ENCODE data around the gene NEMP2. TPM values are rescaled to one million over a fixed set of nuclear protein-coding genes. Genes with fewer than 3 reads are reported as not detected.

The NEMP2 gene
- total RNA-seq, 1 experiment from 2014 or later, result 8.3 TPM

- Histone ChIP-seq H2AFZ (no peak overlapping the region), H3K27me3 (ENCODE audit: insufficient read depth, low read depth) (no peaks in the 10 kb centered on the region), H3K9me2 (ENCODE audit: insufficient read depth) (no peaks in the 10 kb centered on the region), H3K27ac (no peak overlapping the region), H4K20me1 (ENCODE audit: insufficient read depth) (no peaks in the 10 kb centered on the region), H3F3A (ENCODE audit: insufficient read depth, low read depth) (no peaks in the 10 kb centered on the region), H3K9me3 (ENCODE audit: insufficient read depth, low read depth) (no peaks in the 10 kb centered on the region), H3K4me1 (replicated peaks; ENCODE audit: insufficient read depth) (no peaks in the 10 kb centered on the region), H3K4me2 (no peak overlapping the region), H3K36me3 (ENCODE audit: low read depth) (no peaks in the 10 kb centered on the region), H3K4me3 (no peak overlapping the region), H3K79me2 (ENCODE audit: low read depth) (no peaks in the 10 kb centered on the region)
- POLR2A ChIA-PET (ENCODE audit: unreplicated experiment), result no interaction called here
- DNase-seq, result no peak
- BruUV-seq (replicated peaks), result no TSS peak
- CTCF ChIA-PET, result no interaction called here
- TF ChIP-seq EZH2 (IDR thresholded peaks at IDR 0.05; ENCODE audit: low read depth), result no peak
- no peak for TF ChIP-seq CTCF (conservative IDR thresholded peaks at IDR 0.05)
- intact Hi-C loops (cut with micrococcal nuclease; ENCODE audit: unreplicated experiment), result no loop called here
Measured at GRCh38 chr2:190506666-190507065, 27.9 kb downstream of the NEMP2 start.

GRCh38 chr2:190505696-190506095, 28.8 kb downstream of the NEMP2 start:
- Histone ChIP-seq H3K4me2 (no peak overlapping the region), H4K20me1 (ENCODE audit: insufficient read depth) (no peaks in the 10 kb centered on the region), H3K4me1 (replicated peaks; ENCODE audit: insufficient read depth) (no peaks in the 10 kb centered on the region), H3K79me2 (ENCODE audit: low read depth) (no peaks in the 10 kb centered on the region), H3K4me3 (no peak overlapping the region), H3F3A (ENCODE audit: insufficient read depth, low read depth) (no peaks in the 10 kb centered on the region), H3K27me3 (ENCODE audit: insufficient read depth, low read depth) (no peaks in the 10 kb centered on the region), H3K9me2 (ENCODE audit: insufficient read depth) (no peaks in the 10 kb centered on the region), H3K27ac (no peak overlapping the region), H3K9me3 (ENCODE audit: insufficient read depth, low read depth) (no peaks in the 10 kb centered on the region), H2AFZ (no peak overlapping the region), H3K36me3 (ENCODE audit: low read depth) (no peaks in the 10 kb centered on the region)
- no peak for DNase-seq
- CTCF ChIA-PET, result no interaction called here
- no TSS peak for BruUV-seq (replicated peaks)
- TF ChIP-seq EZH2 (IDR thresholded peaks at IDR 0.05; ENCODE audit: low read depth), result no peak
- no peak for TF ChIP-seq CTCF (conservative IDR thresholded peaks at IDR 0.05)
- POLR2A ChIA-PET (ENCODE audit: unreplicated experiment), result no interaction called here
- intact Hi-C loops (cut with micrococcal nuclease; ENCODE audit: unreplicated experiment), result no loop called here

GRCh38 chr2:190504912-190505311, 29.6 kb downstream of the NEMP2 start:
- ChIA-PET POLR2A (ENCODE audit: unreplicated experiment) (no interaction called here), CTCF (no interaction called here)
- intact Hi-C loops (cut with micrococcal nuclease; ENCODE audit: unreplicated experiment), result no loop called here
- Histone ChIP-seq H3K4me3 (no peak overlapping the region), H2AFZ (no peak overlapping the region), H3K9me2 (ENCODE audit: insufficient read depth) (no peaks in the 10 kb centered on the region), H3K79me2 (ENCODE audit: low read depth) (no peaks in the 10 kb centered on the region), H3K27me3 (ENCODE audit: insufficient read depth, low read depth) (no peaks in the 10 kb centered on the region), H3K36me3 (ENCODE audit: low read depth) (no peaks in the 10 kb centered on the region), H3K9me3 (ENCODE audit: insufficient read depth, low read depth) (no peaks in the 10 kb centered on the region), H3F3A (ENCODE audit: insufficient read depth, low read depth) (no peaks in the 10 kb centered on the region), H3K4me2 (no peak overlapping the region), H3K27ac (no peak overlapping the region), H4K20me1 (ENCODE audit: insufficient read depth) (no peaks in the 10 kb centered on the region), H3K4me1 (replicated peaks; ENCODE audit: insufficient read depth) (no peaks in the 10 kb centered on the region)
- TF ChIP-seq CTCF (conservative IDR thresholded peaks at IDR 0.05), result no peak
- no peak for TF ChIP-seq EZH2 (IDR thresholded peaks at IDR 0.05; ENCODE audit: low read depth)
- no TSS peak for BruUV-seq (replicated peaks)
- no peak for DNase-seq
